Erythroblast (primary cell): Measurements from ENCODE around the gene NEIL1.

ENCODE experiments used
- GATA1 ChIP-seq: IDR thresholded peaks from 2 replicates; pipeline ENCODE4 v1.6.1; 2011; ENCODE audit warnings: low read depth, mild to moderate bottlenecking, control low read depth, low read length, moderate library complexity
- POLR2A ChIP-seq: IDR thresholded peaks from 2 replicates; pipeline ENCODE4 v1.6.1; 2011; ENCODE audit warnings: mild to moderate bottlenecking, low read length

DNA sequence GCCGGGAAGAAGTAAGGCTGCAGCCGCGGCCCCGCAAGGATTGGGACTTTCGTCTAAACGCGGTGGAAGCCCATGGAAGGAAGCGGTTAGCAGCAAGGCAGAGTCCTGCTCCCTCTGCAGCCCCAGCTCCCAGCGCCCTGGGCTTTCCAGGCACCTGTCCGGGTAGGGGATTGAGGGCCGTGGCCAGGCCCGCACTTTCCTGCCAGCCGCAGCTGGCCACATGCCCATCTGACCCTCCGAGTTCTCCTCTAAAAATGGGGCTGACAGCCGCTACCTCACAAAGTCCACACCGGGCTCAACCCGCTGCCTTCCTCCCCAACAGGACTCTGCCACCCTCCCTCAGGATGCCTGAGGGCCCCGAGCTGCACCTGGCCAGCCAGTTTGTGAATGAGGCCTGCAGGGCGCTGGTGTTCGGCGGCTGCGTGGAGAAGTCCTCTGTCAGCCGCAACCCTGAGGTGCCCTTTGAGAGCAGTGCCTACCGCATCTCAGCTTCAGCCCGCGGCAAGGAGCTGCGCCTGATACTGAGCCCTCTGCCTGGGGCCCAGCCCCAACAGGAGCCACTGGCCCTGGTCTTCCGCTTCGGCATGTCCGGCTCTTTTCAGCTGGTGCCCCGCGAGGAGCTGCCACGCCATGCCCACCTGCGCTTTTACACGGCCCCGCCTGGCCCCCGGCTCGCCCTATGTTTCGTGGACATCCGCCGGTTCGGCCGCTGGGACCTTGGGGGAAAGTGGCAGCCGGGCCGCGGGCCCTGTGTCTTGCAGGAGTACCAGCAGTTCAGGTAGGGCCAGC lies 1.9 kb downstream of the NEIL1 start:
- no peak for TF ChIP-seq POLR2A
- TF ChIP-seq GATA1, result no peak
